Trophoblast cell (in vitro differentiated cells and primary cell): ENCODE results near the gene ANGPTL3.

Experiments used
- DNase-seq, 2 donors: peaks; one replicate each; pipeline ENCODE4 v3.0.0-alpha.2; 2016
- H2AFZ ChIP-seq: 2 replicates; pipeline ENCODE4 v1.6.1; 2013; ENCODE audit warnings: low read length, moderate library complexity, mild to moderate bottlenecking; ENCODE audit not compliant: insufficient read depth, poor library complexity
- H2AK5ac ChIP-seq: 2 replicates; pipeline ENCODE4 v1.6.1; 2013; ENCODE audit warnings: mild to moderate bottlenecking, low read length
- H2BK120ac ChIP-seq: 2 replicates; pipeline ENCODE4 v1.6.1; 2013; ENCODE audit warnings: low read length, mild to moderate bottlenecking, moderate library complexity; ENCODE audit not compliant: insufficient read depth, poor library complexity
- H2BK12ac ChIP-seq: 2 replicates; pipeline ENCODE4 v1.6.1; 2013; ENCODE audit warnings: mild to moderate bottlenecking, low read length, moderate library complexity
- H2BK5ac ChIP-seq: 2 replicates; pipeline ENCODE4 v1.6.1; 2013; ENCODE audit warnings: low read length, low read depth, moderate library complexity, mild to moderate bottlenecking; ENCODE audit not compliant: poor library complexity
- H3K14ac ChIP-seq: 2 replicates; pipeline ENCODE4 v1.6.1; 2013; ENCODE audit warnings: mild to moderate bottlenecking, low read length
- H3K18ac ChIP-seq: 2 replicates; pipeline ENCODE4 v1.6.1; 2013; ENCODE audit warnings: mild to moderate bottlenecking, low read length
- H3K23ac ChIP-seq: 2 replicates; pipeline ENCODE4 v1.6.1; 2013; ENCODE audit warnings: low read length
- H3K27ac ChIP-seq: 2 replicates; pipeline ENCODE4 v1.5.1; 2013; ENCODE audit warnings: low read depth, mild to moderate bottlenecking, inconsistent platforms, low read length, moderate library complexity
- H3K27me3 ChIP-seq: 2 replicates; pipeline ENCODE4 v1.6.1; 2013; ENCODE audit warnings: inconsistent platforms, mild to moderate bottlenecking, low read length, moderate library complexity; ENCODE audit not compliant: insufficient read depth
- H3K36me3 ChIP-seq, 2 experiments: 1 replicate in 1 of 2; 2 replicates in 1 of 2; pipeline ENCODE4 v1.6.1; 2013; ENCODE audit warnings: low read length in 2 of 2, mild to moderate bottlenecking in 2 of 2, moderate library complexity in 1 of 2; ENCODE audit not compliant: insufficient read depth in 2 of 2, control insufficient read depth in 1 of 2
- H3K4ac ChIP-seq: 2 replicates; pipeline ENCODE4 v1.6.1; 2013; ENCODE audit warnings: low read depth, mild to moderate bottlenecking, low read length, moderate library complexity
- H3K4me1 ChIP-seq, 2 experiments: 1 replicate in 1 of 2; 2 replicates in 1 of 2; pipeline ENCODE4 v1.6.1; 2013; ENCODE audit warnings: low read length in 2 of 2, mild to moderate bottlenecking in 2 of 2, moderate library complexity in 1 of 2; ENCODE audit not compliant: insufficient read depth in 2 of 2, control insufficient read depth in 1 of 2
- H3K4me2 ChIP-seq: 2 replicates; pipeline ENCODE4 v1.6.1; 2013; ENCODE audit warnings: inconsistent platforms, mild to moderate bottlenecking, low read length, moderate library complexity
- H3K4me3 ChIP-seq: 2 replicates; pipeline ENCODE4 v1.5.1; 2013; ENCODE audit warnings: mild to moderate bottlenecking, low read depth, low read length, inconsistent platforms
- H3K79me1 ChIP-seq: one replicate; pipeline ENCODE4 v1.6.1; 2013; ENCODE audit warnings: low read length
- H3K79me2 ChIP-seq: 2 replicates; pipeline ENCODE4 v1.6.1; 2013; ENCODE audit warnings: low read length, mild to moderate bottlenecking; ENCODE audit not compliant: control insufficient read depth, insufficient read depth, poor library complexity
- H3K9ac ChIP-seq: 2 replicates; pipeline ENCODE4 v1.6.1; 2013; ENCODE audit warnings: mild to moderate bottlenecking, low read length
- H3K9me3 ChIP-seq: 2 replicates; pipeline ENCODE4 v1.6.1; 2013; ENCODE audit warnings: low read depth, mild to moderate bottlenecking, control low read depth, inconsistent platforms, low read length; ENCODE audit not compliant: insufficient read depth
- H4K12ac ChIP-seq: 2 replicates; pipeline ENCODE4 v1.6.1; 2013; ENCODE audit warnings: low read depth, mild to moderate bottlenecking, low read length, moderate library complexity
- H4K8ac ChIP-seq: 2 replicates; pipeline ENCODE4 v1.6.1; 2013; ENCODE audit warnings: low read depth, mild to moderate bottlenecking, low read length, moderate library complexity
- H4K91ac ChIP-seq: one replicate; pipeline ENCODE4 v1.6.1; 2013; ENCODE audit warnings: low read depth, mild to moderate bottlenecking, low read length, moderate library complexity
- WGBS: extraction: QIAGEN DNeasy Blood & Tissue Kit; methylation state at CpG from one replicate; pipeline ENCODE4 v1.1.7; 2013; ENCODE audit warnings: missing lambda C conversion rate; ENCODE audit not compliant: insufficient read length, insufficient coverage; ENCODE audit errors: extremely low coverage; 5-methylcytosine and 5-hydroxymethylcytosine counted together

Gene ANGPTL3

DNA sequence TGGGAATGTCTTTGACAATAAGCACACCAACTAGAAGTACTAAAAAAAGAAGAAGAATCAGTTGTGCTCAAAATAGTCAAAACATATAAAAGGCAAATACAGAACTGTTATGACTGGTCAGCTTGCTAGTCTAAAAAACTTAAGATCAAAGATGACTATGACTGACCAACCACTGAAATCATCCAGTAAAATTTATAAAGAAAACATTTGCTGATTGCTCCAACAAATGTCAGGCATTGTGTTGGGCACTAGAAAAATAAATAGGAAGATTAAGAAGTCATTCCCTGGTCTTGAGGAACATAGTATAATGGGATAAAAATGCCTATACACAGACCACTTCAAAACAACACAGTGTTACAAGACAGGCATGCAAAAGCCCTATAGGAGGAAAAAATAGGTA lies 9.3 kb upstream of the ANGPTL3 start:
- no peak overlapping the region for H3K4ac ChIP-seq

GRCh38 chr1:62589321-62589720 lies 8.0 kb upstream of the ANGPTL3 start:
- Histone ChIP-seq H3K27ac (no peak overlapping the region), H3K79me2 (no peaks in the 10 kb centered on the region), H3K4me2 (no peak overlapping the region), H3K14ac (no peak overlapping the region), H3K23ac (no peak overlapping the region), H2BK12ac (no peak overlapping the region), H3K4me1 (no peaks in the 10 kb centered on the region), H3K9me3 (no peaks in the 10 kb centered on the region), H4K8ac (no peak overlapping the region), H3K4me3 (no peak overlapping the region), H3K4ac (no peak overlapping the region), H4K12ac (no peak overlapping the region), H3K18ac (no peak overlapping the region), H3K79me1 (no peaks in the 10 kb centered on the region), H2BK120ac (no peak overlapping the region), H3K9ac (no peak overlapping the region), H2BK5ac (no peak overlapping the region), H2AK5ac (no peak overlapping the region), H2AFZ (no peak overlapping the region), H4K91ac (no peak overlapping the region), H3K27me3 (no peaks in the 10 kb centered on the region), H3K36me3 (no peaks in the 10 kb centered on the region)
- DNase-seq: no peak
- no CpG with 5 or more reads among the region's 3 CpGs for WGBS

More for the DNA sequence above, 9.3 kb upstream of the ANGPTL3 start:
- Histone ChIP-seq H2AFZ (no peak overlapping the region), H3K4me1 (no peaks in the 10 kb centered on the region), H3K9ac (no peak overlapping the region), H2AK5ac (no peak overlapping the region), H2BK120ac (no peak overlapping the region), H2BK5ac (no peak overlapping the region), H4K91ac (no peak overlapping the region), H4K8ac (no peak overlapping the region), H3K79me2 (no peaks in the 10 kb centered on the region), H3K23ac (no peak overlapping the region), H3K79me1 (no peaks in the 10 kb centered on the region), H3K4me3 (no peak overlapping the region), H3K9me3 (no peaks in the 10 kb centered on the region), H3K27me3 (no peaks in the 10 kb centered on the region), H3K27ac (no peak overlapping the region), H4K12ac (no peak overlapping the region), H3K4me2 (no peak overlapping the region), H3K18ac (no peak overlapping the region), H3K36me3 (no peaks in the 10 kb centered on the region), H2BK12ac (no peak overlapping the region), H3K14ac (no peak overlapping the region)
- DNase-seq: no peak

GRCh38 chr1:62590255-62590969 lies 6.9 kb upstream of the ANGPTL3 start:
- no peaks in the 10 kb centered on the region for H3K36me3 ChIP-seq
- no peak overlapping the region for H2AK5ac ChIP-seq
- no peak overlapping the region for H3K4me3 ChIP-seq
- no peak overlapping the region for H3K27ac ChIP-seq
- H3K27me3 ChIP-seq: no peaks in the 10 kb centered on the region
- no peak overlapping the region for H4K8ac ChIP-seq
- no peak overlapping the region for H3K23ac ChIP-seq
- no peak overlapping the region for H3K18ac ChIP-seq
- no peaks in the 10 kb centered on the region for H3K79me1 ChIP-seq
- H3K4me2 ChIP-seq: no peak overlapping the region
- no peak overlapping the region for H4K91ac ChIP-seq
- no peak overlapping the region for H2AFZ ChIP-seq
- no peak overlapping the region for H2BK12ac ChIP-seq
- H2BK5ac ChIP-seq: no peak overlapping the region
- no peaks in the 10 kb centered on the region for H3K9me3 ChIP-seq
- H3K4ac ChIP-seq: no peak overlapping the region
- no peak overlapping the region for H4K12ac ChIP-seq
- no peaks in the 10 kb centered on the region for H3K79me2 ChIP-seq
- no peak for DNase-seq
- no peak overlapping the region for H2BK120ac ChIP-seq
- H3K4me1 ChIP-seq: no peaks in the 10 kb centered on the region
- no CpG with 5 or more reads among the region's 4 CpGs for WGBS
- H3K9ac ChIP-seq: no peak overlapping the region
- no peak overlapping the region for H3K14ac ChIP-seq

- no peak overlapping the region for H3K4ac ChIP-seq
- no CpG with 5 or more reads among the region's 1 CpG for WGBS
Measured at GRCh38 chr1:62590970-62591368, 6.4 kb upstream of the ANGPTL3 start.

More at GRCh38 chr1:62590970-62591368, 6.4 kb upstream of the ANGPTL3 start:
- Histone ChIP-seq H3K4me3 (no peak overlapping the region), H2AFZ (no peak overlapping the region), H2AK5ac (no peak overlapping the region), H2BK12ac (no peak overlapping the region), H4K91ac (no peak overlapping the region), H3K36me3 (no peaks in the 10 kb centered on the region), H3K79me1 (no peaks in the 10 kb centered on the region), H3K18ac (no peak overlapping the region), H3K14ac (no peak overlapping the region), H4K12ac (no peak overlapping the region), H3K9ac (no peak overlapping the region), H3K27ac (no peak overlapping the region), H2BK120ac (no peak overlapping the region), H2BK5ac (no peak overlapping the region), H3K27me3 (no peaks in the 10 kb centered on the region), H3K4me1 (no peaks in the 10 kb centered on the region), H3K4me2 (no peak overlapping the region), H4K8ac (no peak overlapping the region), H3K23ac (no peak overlapping the region), H3K9me3 (no peaks in the 10 kb centered on the region), H3K79me2 (no peaks in the 10 kb centered on the region)
- DNase-seq: no peak
